PFSK-1 (cell line): ENCODE results near the gene FARSB.

Source experiments
- POLR2AphosphoS5 ChIP-seq: IDR thresholded peaks from 2 replicates; pipeline ENCODE4 v1.6.1; 2012; ENCODE audit warnings: low read depth, mild to moderate bottlenecking, control low read depth, low read length, moderate library complexity
- SIN3A ChIP-seq: IDR thresholded peaks from 2 replicates; pipeline ENCODE4 v1.6.1; 2012; ENCODE audit warnings: mild to moderate bottlenecking, low read length, moderate library complexity, borderline replicate concordance; ENCODE audit not compliant: insufficient read depth
- TAF1 ChIP-seq: IDR thresholded peaks from 2 replicates; pipeline ENCODE4 v1.6.1; 2012; ENCODE audit warnings: low read length, control low read depth, borderline replicate concordance; ENCODE audit not compliant: insufficient read depth
- TF ChIP-seq, protein P1 (sequence below), 2 experiments: IDR thresholded peaks; 2 replicates each; pipeline versions ENCODE4 v1.6.1 to v1.8.0; 2011 to 2012; ENCODE audit warnings: low read depth in 2 of 2, low read length in 2 of 2, control low read depth in 1 of 2, inconsistent platforms in 1 of 2, mild to moderate bottlenecking in 1 of 2, moderate library complexity in 1 of 2; ENCODE audit not compliant: insufficient read depth in 1 of 2

DNA sequence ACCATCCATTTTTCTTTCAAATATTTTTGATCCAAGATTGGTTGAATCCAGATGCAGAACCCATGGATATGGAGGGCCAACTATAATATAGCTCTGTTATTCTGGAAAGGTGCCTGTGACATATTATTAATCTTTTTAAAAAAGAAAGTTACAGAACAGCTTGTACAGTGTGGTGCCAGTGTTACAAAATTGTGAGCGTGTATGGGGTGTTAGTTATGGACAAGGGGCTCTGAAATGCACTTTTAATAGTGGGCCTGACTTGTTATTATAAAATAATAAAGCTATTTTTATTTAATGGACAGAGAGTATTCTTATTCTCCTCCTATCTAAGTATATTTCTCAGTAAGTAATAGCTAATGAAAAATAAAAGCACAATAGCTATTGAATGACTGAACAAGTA is 111.2 kb downstream of the FARSB start:
- TF ChIP-seq TAF1 (no peak), POLR2AphosphoS5 (no peak), SIN3A (no peak)
- TF ChIP-seq, protein P1, sequence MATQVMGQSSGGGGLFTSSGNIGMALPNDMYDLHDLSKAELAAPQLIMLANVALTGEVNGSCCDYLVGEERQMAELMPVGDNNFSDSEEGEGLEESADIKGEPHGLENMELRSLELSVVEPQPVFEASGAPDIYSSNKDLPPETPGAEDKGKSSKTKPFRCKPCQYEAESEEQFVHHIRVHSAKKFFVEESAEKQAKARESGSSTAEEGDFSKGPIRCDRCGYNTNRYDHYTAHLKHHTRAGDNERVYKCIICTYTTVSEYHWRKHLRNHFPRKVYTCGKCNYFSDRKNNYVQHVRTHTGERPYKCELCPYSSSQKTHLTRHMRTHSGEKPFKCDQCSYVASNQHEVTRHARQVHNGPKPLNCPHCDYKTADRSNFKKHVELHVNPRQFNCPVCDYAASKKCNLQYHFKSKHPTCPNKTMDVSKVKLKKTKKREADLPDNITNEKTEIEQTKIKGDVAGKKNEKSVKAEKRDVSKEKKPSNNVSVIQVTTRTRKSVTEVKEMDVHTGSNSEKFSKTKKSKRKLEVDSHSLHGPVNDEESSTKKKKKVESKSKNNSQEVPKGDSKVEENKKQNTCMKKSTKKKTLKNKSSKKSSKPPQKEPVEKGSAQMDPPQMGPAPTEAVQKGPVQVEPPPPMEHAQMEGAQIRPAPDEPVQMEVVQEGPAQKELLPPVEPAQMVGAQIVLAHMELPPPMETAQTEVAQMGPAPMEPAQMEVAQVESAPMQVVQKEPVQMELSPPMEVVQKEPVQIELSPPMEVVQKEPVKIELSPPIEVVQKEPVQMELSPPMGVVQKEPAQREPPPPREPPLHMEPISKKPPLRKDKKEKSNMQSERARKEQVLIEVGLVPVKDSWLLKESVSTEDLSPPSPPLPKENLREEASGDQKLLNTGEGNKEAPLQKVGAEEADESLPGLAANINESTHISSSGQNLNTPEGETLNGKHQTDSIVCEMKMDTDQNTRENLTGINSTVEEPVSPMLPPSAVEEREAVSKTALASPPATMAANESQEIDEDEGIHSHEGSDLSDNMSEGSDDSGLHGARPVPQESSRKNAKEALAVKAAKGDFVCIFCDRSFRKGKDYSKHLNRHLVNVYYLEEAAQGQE (IDR thresholded peaks at IDR 0.05; ENCODE audit: insufficient read depth in 1 of 2, low read depth in 2 of 2, low read length in 2 of 2), result no peak
